ENCODE results near the gene ZNF540. TPM values are rescaled to one million over a fixed set of nuclear protein-coding genes. Genes with fewer than 3 reads are reported as not detected.

ZNF540 gene
- total RNA-seq, 2 donors from 2014 or later: 5.3 to 7.4 TPM

Other genes starting within 250 kb of the ZNF540 start
- gene ZNF527, start 223.8 kb upstream of the ZNF540 start, total RNA-seq: 1 to 10 TPM; 6.1 to 7.1 TPM
- gene ZNF569, start 127.4 kb upstream of the ZNF540 start, total RNA-seq: 1 to 10 TPM; 6.1 to 6.8 TPM
- gene ZNF570, start 125.5 kb upstream of the ZNF540 start, total RNA-seq: 1 to 10 TPM; 6.3 to 6.5 TPM
- gene ZNF793, start 87.9 kb upstream of the ZNF540 start, total RNA-seq: 1 to 10 TPM; 5.1 to 6.3 TPM
- 1 to 10 TPM; 3.4 to 4.5 TPM for gene ZNF571, start 84 bp upstream of the ZNF540 start, total RNA-seq
- 1 to 10 TPM; 5.8 to 7.3 TPM for gene ZFP30, start 60.6 kb downstream of the ZNF540 start, total RNA-seq
- gene ZNF607, start 124.9 kb downstream of the ZNF540 start, total RNA-seq: 1 to 10 TPM; 5.5 to 8.0 TPM
- 10 to 100 TPM in 1 of 2 donors, 1 to 10 TPM in 1; 9.7 to 11.0 TPM for gene ZNF573, start 184.7 kb downstream of the ZNF540 start, total RNA-seq

Measured in left cardiac atrium (tissue), 2 donors.